ENCODE data around the gene AQP6.
A peak's percentile ranks its signal among the peaks of the same experiment; 100 is the strongest.

Gene AQP6

GRCh38 chr12:49942921-49943624 is 29.7 kb upstream of the AQP6 start:
- no peak for DNase-seq (ENCODE audit: low read depth)

- DNase-seq (ENCODE audit: low read depth), result no peak
Measured at GRCh38 chr12:49943625-49943960, 29.2 kb upstream of the AQP6 start.

- no peak for DNase-seq (ENCODE audit: low read depth)
Measured at GRCh38 chr12:49944046-49944445, 28.7 kb upstream of the AQP6 start.

- no peak for DNase-seq (ENCODE audit: low read depth)
Measured at GRCh38 chr12:49944718-49945117, 28.0 kb upstream of the AQP6 start.

- DNase-seq (ENCODE audit: low read depth), result peak; percentile 66
Measured at GRCh38 chr12:49945394-49946080, 27.2 kb upstream of the AQP6 start.

DNA sequence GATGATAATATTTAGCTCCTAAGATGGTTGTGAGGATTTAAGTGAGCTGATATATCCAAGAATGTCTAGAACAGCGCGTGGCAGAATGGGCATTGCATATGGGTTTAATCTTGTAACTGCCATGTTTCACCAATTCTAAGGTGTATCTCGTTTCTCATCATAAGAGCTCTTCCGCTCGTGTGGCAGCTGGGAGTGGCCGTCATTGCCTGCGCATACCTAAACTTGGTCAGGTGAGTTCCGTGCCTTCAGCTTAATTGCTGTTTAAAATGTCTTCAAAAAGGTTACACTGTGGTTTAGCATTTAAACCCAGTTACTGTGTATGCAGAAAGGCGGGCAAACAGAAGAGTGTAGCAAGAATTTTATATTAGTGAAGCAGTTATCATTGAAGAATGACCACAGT is 26.7 kb upstream of the AQP6 start:
- DNase-seq (ENCODE audit: low read depth), result no peak

DNA sequence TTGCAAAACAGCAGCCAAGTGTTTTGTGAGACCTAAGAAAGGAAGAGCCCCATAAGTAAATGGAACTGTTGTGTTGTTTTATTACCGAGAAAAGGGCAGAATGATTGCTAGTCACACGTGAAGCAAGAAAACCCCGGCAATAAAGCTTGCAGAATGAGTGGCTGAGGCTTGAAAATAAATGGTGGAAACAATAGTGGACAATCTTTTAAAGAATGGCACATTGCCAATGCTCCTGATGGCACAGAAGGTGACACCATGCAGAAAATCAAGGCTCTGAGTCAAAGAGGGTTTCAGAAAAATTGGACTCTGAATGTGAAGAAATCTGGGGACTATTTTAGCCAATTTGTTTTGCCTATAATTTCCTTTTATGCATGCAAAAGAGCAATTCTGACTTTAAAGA is 26.2 kb upstream of the AQP6 start:
- no peak for DNase-seq (ENCODE audit: low read depth)

- no peak for DNase-seq (ENCODE audit: low read depth)
Measured at GRCh38 chr12:49947593-49948226, 25.0 kb upstream of the AQP6 start.

DNA sequence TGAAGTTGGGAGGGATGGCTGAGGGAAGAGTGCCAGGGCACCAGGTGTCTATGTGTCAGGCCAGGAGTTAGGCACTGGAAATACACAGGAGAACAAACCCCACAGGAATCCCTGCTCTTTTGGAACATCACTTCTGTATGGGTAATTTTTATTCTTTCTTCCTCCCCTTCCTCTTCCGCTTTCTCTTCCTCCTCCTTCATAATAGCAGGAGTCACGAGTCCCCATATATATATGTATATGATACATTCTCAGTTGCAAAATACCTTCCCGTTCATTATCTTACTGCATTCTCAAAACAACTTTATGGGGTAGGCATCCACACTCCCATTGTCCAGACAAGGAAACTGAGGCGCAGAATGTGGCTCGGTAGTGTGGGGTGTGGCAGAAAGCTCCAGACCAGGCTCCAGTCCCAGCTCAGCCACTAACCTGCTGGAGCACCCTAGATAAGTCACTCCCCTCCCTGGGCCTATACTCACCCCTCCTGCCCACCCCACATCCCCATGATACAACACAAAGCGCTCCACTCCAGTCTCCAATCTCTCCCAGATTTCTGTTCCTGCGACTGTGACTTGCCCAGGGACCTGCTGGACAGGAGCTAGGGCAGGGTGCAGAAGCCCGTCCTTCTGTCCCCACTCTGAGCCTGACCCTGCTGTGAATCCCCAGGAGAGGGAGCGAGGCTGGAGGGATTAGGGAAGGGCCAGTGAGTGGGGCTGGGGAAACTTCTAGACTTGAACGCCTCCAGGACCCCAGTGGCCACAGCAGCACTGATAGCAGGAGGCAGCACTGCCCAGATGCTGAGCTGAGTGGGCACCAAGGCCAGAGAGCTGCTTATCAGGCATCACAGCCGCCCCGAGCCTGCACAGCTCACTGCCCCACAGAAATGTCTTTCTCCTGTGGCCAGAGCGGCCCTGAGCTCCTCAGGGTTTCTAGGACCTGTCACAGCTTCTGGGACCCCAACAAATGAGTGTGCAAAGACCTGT is 23.6 kb upstream of the AQP6 start:
- DNase-seq (ENCODE audit: low read depth), result no peak

DNA sequence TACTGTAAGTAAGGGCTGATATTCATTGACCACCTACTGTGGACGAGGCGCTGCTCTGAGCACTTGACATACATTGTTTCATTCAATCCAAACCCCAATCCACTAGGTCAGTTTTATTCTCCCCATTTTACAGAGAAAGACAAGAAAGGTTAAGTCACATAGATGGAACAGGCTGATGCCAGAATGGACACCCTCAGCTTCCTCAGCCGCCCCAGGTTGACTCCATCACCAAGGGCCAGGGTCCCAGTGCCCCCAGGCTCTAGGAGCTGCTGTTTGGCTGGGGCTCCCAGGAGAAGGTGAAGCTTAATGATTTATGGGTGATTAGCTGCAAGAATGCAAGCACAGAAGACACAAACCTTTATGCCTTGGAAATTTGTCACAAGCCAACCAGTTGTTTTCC is 22.9 kb upstream of the AQP6 start:
- no peak for DNase-seq (ENCODE audit: low read depth)

GRCh38 chr12:49950273-49951251 is 22.2 kb upstream of the AQP6 start, which contains the start of gene AQP2:
Gene AQP2, plus strand, starts transcription at chr12:49950737. Its CDS starts 94 bp downstream, at chr12:49950831.
- DNase-seq (ENCODE audit: low read depth), result no peak

GRCh38 chr12:49951411-49952240 is 21.1 kb upstream of the AQP6 start:
- DNase-seq (ENCODE audit: low read depth), result no peak

GRCh38 chr12:49952391-49953055 is 20.2 kb upstream of the AQP6 start:
- DNase-seq (ENCODE audit: low read depth), result no peak

GRCh38 chr12:49953151-49953550 is 19.6 kb upstream of the AQP6 start:
- no peak for DNase-seq (ENCODE audit: low read depth)

DNA sequence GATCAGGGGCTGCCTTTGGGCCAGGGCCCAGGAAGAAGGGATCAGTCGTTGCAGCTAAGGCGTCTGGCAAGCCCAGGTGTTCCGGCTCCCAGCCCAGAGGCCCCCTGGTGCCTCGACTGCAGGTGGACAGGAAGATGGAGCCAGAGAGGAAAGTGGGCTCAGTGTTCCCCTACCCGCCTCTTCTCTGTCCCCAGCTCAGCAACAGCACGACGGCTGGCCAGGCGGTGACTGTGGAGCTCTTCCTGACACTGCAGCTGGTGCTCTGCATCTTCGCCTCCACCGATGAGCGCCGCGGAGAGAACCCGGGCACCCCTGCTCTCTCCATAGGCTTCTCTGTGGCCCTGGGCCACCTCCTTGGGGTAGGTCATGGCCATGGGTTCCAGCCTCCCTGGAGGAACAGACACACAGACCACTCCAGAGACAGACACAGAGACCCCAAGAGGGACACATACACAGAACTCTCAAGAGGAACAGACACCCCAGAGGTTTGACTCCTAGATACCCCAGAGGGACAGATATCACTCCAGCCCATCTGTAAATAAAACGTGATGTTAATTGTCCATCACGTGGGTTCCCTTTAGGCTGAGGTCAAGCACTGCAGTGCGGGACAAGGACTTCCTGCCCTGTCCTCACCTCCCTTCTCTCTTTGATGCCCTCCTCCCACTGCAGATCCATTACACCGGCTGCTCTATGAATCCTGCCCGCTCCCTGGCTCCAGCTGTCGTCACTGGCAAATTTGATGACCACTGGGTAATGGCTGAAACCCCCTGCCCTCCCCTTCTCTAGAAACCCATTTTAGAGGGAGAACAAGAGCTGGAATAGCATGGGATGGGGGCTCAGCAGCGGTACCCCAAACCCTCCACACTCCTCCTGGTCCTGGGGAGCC is 18.5 kb upstream of the AQP6 start:
- no peak for DNase-seq (ENCODE audit: low read depth)

DNA sequence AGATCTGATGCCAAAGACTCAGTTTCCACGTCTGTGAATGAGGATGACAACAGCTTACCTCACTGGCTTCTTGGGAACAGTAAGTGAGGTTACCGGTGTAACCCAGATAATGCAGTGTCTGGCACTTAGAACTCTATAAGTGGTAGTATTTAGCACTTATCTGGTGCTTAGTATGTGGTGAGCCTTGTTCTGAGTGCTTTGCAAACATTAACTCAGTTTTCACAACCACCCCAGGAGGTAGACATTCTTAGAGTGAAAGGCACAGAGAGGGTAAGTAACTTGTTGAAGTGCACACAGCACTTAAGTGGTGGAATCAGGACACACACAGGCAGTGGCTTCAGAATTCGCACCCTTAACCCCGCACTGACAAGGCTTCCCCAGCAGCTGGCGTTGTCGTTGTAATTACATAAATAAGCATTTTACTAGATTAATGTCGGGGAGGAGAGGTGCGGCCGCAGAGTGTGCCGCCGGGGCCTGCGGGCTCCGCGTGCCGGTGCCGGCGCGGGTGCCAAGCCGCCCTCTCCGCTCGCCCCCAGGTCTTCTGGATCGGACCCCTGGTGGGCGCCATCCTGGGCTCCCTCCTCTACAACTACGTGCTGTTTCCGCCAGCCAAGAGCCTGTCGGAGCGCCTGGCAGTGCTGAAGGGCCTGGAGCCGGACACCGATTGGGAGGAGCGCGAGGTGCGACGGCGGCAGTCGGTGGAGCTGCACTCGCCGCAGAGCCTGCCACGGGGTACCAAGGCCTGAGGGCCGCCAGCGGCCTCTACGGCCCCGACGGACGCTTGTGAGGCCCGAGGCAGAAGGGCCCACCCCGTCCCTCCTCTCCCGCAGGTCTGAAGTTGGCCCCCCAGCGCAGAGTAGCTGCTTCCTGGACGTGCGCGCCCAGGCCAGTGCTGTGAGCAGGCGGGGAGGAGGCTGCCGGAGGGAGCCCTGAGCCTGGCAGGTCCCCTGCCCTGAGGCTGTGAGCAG is 17.6 kb upstream of the AQP6 start:
- no peak for DNase-seq (ENCODE audit: low read depth)
